HuH-7 (cell line): ENCODE measurements around the gene NCAPD2.
"Not testable (repeated sequence)": the region's sequence is repeated elsewhere in the genome, so short reads cannot be mapped to it uniquely, and the experiment has no call there.

Experiments
- DNase-seq: peaks from one replicate; pipeline ENCODE4 v3.0.0; 2011; ENCODE audit warnings: low spot score

NCAPD2 gene

DNA sequence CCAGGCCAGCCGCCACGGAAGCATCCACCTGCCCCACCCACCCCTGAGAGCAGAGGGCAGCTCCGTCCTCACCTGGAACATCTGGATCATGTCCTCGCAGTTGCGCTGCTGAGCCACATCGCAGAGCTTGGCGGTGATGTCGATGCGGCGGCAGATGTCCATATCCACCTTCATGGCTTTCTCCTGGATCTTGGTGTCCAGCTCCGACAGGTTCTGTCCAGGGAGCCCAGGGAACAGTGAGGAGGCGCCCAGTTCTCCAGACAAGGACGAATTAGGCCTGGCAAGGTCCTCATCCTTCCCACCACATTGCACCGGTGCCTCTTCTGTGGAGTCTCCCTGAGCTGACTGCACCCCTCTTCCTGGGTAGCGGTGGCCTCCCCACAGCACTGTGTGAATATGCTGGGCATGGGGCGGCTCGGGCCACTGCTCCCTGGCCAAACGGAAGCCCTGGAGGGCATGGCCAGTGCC lies 55.8 kb downstream of the NCAPD2 start:
- no peak for DNase-seq

DNA sequence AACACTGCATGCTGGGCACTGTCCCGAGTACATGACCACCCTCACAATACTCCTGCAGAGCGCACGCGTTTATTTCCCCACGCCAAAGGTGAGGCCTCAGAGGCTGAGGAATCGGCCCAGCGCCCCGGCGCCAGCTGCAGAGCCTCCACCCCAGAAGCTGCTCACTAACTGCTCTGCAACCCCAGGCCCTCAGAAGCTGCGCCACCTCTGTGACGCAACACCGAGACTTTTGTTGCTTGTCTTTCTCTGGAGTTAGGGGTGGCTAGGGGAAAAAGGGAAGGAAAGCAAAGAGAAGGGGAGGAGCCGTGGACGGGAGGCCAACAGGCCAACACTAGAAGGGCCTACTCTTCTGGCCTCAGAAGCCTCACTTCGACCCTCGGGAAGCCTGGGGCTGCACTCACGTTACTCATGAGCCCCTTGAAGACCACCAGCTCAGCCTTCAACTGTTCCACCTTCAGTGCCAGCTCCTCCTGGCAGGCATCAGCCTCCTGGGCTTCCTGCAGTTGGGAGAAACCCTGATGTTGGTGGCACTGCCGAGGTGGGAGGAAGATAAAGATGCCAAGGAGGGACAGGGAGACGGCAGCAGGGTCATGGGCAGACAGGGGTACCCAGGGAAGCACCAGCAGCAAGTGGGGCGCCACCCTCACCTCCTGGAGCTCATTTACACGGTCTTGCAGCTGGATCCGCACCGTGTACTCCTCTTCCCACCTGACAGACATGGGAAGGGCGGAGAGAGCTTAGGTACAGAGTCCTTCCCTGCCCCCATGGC lies 56.6 kb downstream of the NCAPD2 start:
- no peak for DNase-seq

DNA sequence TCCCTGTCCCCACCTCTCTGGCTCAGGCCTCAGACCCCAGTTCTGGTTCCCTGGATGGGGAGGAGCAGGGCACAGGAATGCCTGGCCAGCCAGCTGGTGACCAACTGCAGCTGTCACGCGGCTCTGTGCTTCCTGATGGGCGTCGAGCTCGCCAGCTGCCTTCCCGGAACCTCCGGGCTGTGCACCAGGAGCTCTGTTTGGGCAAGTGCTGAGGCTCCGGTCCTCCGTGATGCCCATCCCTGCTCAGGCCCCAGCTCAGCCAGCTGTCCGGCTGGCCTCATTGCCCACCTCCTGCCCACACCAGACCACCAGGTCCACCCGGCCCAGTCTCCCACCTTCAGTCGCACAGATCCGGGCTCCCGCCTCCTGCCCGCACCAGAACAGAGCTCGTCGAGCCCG lies 57.2 kb downstream of the NCAPD2 start:
- no peak for DNase-seq

DNA sequence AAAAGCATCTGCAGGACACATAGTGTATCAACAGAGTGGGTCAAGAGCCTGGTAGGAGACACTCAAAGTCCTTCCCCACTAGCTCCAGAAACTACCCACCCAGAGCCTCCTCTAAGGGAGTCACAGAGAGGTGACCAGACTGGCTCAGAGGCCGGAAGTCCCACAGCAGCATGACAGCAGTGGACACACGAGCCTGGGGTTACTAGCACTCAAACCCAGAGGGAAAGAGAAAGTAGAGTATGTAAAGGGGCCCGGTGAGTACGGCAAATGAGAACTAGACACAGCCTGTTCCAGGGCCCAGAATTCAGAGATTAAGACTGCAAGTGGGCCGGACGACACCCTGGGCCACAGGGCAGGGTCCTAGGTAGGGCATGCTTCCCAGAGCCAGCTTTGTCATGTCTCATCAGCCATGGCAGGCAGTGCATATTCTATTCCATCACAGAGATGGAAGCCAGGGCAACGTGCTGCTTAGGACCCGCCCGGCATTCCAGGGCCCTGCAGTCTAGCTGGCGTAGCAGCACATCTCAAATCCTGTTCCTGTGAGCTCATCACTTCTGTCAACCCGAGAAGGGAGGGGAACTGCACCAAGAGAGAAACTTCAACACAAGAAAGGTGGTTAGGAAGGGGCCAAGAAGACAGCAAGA lies 57.7 kb downstream of the NCAPD2 start:
- no peak for DNase-seq

DNA sequence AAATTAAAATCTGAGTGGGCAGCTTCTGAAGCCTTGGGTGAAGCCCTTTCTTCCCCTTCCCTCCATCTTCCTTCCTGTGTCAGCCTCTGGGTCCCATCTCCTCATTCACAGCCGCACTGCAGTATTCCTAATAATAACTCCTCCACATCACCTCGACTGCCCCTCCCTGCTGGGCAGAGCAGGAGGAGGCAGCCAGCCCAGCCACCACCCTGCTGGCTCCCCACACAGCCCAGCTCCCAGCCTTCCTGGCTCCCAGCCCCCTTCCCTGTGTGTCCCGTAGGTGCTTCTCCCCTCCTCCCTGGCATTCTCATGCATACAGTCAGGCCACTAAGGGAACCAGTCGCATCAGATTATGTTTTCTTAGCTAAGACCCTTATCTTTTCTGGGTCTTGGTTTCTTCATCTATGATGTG lies 58.2 kb downstream of the NCAPD2 start:
- no peak for DNase-seq

GRCh38 chr12:6553051-6553868 lies 59.4 kb downstream of the NCAPD2 start:
- DNase-seq: no peak

DNA sequence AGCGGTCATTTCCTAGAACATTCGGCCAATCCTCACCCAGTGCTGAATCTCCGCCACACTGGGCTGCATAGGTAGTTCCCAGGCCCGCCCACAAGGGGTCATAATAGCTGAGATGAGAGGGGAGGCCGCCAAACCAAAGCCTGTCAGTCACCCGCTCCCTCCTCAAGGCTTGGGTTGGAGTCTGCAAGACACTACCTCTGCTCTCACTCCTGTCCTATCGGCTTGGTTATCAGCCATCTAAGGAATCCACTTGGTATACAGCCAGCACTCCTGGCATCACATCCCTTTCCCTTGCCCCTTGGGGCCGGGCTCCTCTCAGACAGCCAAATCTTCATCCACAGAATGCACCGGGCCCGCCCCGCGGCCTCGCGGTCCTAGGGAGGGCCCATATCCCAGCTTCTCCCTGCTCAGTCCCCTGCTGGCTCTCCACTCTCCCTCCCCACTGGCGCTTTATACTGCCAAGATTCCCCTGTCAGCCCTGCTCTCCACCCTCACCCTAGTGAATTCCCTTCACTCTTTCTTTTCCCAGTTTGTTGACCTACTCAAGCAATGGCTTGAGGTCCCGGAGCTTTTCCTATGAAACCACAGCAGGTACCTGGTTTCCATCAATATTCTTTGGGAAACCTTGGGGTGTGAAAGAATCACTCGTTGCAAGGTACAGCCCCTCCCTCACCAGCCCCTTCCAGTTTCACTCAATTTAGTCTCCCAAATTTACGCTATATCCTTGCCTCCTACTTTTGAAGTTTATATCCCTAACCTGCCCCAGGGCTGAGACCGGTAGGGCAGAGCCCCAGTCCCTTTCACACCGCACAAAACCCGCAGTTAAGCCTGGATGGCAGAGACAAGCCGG lies 60.5 kb downstream of the NCAPD2 start:
- peak; percentile 93 for DNase-seq

- no peak for DNase-seq
Observed at GRCh38 chr12:6555018-6555691, 61.3 kb downstream of the NCAPD2 start.

DNA sequence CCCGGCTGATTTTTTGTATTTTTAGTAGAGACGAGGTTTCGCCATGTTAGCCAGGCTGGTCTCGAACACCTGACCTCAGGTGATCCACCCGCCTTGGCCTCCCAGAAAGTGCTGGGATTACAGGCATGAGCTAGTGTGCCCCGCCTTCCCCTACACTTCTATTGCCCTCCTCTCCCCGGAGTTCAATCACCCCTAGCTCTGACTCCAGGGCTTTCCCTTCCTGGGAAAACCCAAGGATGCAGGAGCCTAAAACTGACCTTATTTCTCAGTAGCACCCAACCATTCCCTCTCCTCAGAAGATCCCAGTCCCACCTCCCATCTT lies 62.6 kb downstream of the NCAPD2 start:
- DNase-seq: not testable (repeated sequence)

- no peak for DNase-seq
Observed at GRCh38 chr12:6556857-6557256, 63.0 kb downstream of the NCAPD2 start.

DNA sequence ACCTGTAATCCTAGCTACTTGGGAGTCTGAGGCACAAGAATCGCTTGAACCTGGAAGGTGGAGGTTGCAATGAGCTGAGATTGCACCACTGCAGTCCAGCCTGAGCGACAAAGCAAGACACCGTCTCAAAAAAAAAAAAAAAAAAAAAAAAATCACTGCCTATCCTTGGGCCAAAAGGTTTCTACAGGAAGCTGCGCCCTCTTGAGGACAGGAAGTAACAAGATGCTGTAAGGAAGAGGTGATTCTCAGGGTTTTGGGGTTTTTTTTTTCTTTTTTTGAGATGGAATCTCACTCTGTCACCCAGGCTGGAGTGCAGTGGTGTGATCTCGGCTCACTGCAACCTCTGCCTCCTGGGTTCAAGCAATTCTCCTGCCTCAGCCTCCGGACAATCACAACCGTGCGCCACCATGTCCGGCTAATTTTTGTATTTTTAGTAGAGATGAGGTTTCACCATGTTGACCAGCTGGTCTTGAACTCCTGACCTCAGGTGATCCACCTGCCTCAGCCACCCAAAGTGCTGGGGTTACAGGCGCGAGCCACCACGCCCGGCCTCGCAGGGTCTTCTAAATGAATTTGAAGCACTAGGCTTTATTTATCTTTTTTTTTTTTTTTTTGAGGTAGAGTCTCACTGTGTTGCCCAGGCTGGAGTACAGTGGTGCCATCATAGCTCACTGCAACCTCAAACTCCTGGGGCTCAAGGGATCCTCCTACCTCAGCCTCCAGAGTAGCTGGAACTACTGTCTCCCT lies 64.3 kb downstream of the NCAPD2 start:
- DNase-seq: not testable (repeated sequence)

GRCh38 chr12:6559500-6559899 lies 65.6 kb downstream of the NCAPD2 start:
- no peak for DNase-seq

- DNase-seq: no peak
Observed at GRCh38 chr12:6560501-6561205, 66.8 kb downstream of the NCAPD2 start.

DNA sequence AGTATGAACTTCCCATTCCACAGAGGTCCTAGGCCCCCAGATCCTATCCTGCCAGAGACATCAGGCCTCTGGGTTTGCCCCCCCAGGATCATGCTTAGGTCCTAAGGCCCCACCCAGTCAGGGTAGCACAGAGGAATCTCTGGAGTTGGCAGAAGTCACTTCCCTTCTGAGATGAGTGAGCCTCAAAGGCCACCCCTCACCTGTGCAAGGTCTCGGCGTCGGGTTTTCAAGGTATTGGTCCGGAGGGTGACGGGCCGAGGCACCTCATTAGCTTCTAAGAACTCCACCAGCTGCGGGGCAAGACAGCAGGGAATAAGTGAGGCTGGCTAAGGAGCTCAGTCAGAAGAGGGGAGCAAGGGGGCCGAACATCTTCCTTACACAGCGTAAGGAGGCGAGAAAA lies 69.0 kb downstream of the NCAPD2 start:
- DNase-seq: no peak

GRCh38 chr12:6563448-6564050 lies 69.6 kb downstream of the NCAPD2 start:
- DNase-seq: peak; percentile 63

- no peak for DNase-seq
Observed at GRCh38 chr12:6567112-6567670, 73.3 kb downstream of the NCAPD2 start.

GRCh38 chr12:6569312-6569711 lies 75.4 kb downstream of the NCAPD2 start:
- DNase-seq: no peak

- DNase-seq: no peak
Observed at GRCh38 chr12:6569786-6570185, 75.9 kb downstream of the NCAPD2 start.

- DNase-seq: peak; percentile 68
Observed at GRCh38 chr12:6570264-6570887, 76.5 kb downstream of the NCAPD2 start.
